Astrocyte of the spinal cord (primary cell): ENCODE measurements around the gene SLC11A1.

Source experiments
- DNase-seq: peaks from one replicate; pipeline ENCODE4 v3.0.0; 2011; ENCODE audit warnings: low read depth, low spot score
- H3K4me3 ChIP-seq: 2 replicates; pipeline ENCODE4 v1.5.1; 2011; ENCODE audit warnings: low read depth, mild to moderate bottlenecking, low read length, moderate library complexity
- CTCF ChIP-seq: IDR thresholded peaks from 2 replicates; pipeline ENCODE4 v1.5.1; 2012; ENCODE audit warnings: low read depth, mild to moderate bottlenecking, low read length, inconsistent platforms
- in situ Hi-C: cut with HindIII; loops from 2 replicates; pipeline ENCODE4 v1.10.0; 2017; ENCODE audit warnings: low sequenced_read_pairs

The SLC11A1 gene

GRCh38 chr2:218427741-218428140 lies 45.7 kb downstream of the SLC11A1 start:
- no peak for DNase-seq
- H3K4me3 ChIP-seq, result no peak overlapping the region
- no peak for TF ChIP-seq CTCF
- in situ Hi-C loops, result no loop called here

- DNase-seq, result no peak
- in situ Hi-C loops, result no loop called here
- H3K4me3 ChIP-seq, result no peak overlapping the region
- no peak for TF ChIP-seq CTCF
Observed at GRCh38 chr2:218428846-218429558, 46.9 kb downstream of the SLC11A1 start.

DNA sequence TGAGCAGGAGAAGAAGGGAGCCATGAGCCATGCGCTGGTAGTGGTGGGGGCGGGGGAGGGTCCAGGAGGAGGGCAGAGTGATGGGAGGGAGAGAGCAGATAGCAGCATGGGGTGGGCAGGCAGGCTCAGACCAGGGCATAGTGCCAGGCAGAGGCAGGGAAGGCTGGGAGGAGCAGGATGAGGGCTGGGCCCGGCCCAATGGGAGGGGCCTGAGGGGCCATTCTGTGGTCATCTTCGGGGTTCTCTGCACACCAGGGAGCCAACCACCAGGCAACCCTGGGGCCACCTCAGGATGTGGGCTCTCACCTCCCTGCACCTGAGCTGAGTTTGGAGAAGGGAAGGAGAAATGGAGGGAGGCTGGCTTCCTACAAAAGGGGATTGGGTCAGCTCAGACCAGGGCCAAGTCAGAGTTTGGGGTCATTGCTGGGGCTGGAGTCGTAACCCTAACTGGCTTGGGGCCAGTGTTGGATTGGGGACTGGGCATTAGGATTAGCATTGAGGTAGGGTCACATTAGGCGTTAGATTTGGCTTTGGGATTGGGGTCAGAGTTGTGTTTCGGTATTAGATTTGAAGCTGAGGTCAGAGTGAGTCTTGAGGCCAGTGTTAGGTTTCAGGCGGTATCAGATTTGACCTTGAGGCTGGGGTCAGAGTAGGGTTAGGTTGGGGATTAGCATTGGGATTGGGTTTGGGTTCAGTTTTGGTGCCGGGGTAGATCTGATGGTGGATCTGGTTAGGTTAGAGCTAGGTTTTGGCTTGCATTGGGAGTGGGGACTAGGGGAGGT lies 48.0 kb downstream of the SLC11A1 start:
- in situ Hi-C loops, result no loop called here

DNA sequence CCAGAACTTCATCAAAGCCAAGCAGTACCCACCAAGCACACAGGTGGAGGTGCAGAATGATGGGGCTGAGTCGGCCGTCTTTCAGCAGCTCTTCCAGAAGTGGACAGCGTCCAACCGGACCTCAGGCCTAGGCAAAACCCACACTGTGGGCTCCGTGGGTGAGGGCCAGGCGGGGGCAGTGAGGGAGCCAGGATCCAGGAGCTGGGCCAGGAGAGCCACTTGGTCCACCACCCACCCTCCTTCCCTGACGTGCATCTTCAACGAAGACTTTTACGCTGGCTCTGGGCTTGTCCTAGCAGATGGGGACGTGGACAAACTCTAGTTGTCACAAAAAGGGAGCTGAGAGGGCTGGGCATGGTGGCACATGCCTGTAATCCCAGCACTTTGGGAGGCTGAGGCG lies 48.6 kb downstream of the SLC11A1 start:
- DNase-seq, result no peak
- no peak for TF ChIP-seq CTCF
- no peak overlapping the region for H3K4me3 ChIP-seq
- in situ Hi-C loops, result no loop called here

More for the DNA sequence above, 48.0 kb downstream of the SLC11A1 start:
- no peak for DNase-seq
- H3K4me3 ChIP-seq, result no peak overlapping the region
- no peak for TF ChIP-seq CTCF

DNA sequence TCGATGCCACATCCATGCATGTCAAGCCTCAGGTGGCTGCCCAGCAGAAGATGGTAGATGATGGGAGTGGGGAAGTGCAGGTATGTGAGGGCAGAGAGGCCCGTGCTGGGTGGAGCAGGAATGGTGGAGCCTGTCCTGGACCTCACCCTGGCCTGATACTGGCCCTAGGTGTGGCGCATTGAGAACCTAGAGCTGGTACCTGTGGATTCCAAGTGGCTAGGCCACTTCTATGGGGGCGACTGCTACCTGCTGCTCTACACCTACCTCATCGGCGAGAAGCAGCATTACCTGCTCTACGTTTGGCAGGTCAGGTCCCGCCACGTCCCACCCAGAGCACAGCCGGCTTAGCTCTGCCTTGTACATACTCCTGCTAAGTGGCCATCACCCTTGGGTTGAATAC lies 49.8 kb downstream of the SLC11A1 start:
- TF ChIP-seq CTCF, result no peak
- no peak for DNase-seq
- in situ Hi-C loops, result no loop called here
- H3K4me3 ChIP-seq, result no peak overlapping the region

DNA sequence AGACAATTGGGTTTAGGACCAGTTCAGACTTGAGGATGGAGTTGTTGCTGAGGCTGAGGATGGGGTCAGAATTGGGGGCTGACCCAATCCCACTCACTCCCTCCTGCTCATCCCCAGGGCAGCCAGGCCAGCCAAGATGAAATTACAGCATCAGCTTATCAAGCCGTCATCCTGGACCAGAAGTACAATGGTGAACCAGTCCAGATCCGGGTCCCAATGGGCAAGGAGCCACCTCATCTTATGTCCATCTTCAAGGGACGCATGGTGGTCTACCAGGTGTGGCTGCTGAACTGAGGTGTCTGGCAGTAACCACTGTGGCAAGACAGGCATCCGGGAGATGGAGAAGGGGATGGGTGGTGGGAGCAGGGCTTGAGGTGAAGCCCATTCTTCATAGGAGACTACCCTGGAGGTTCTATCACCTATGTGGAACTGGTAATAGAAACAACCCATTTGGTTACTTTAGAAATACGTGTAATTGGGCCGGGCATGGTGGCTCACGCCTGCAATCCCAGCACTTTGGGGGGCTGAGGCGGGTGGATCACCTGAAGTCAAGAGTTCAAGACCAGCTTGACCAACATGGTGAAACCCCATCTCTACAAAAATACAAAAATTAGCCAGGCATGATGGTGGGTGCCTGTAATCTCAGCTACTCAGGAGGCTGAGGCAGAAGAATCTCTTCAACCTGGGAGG lies 50.7 kb downstream of the SLC11A1 start:
- in situ Hi-C loops, result no loop called here
- no peak for DNase-seq
- TF ChIP-seq CTCF, result no peak
- H3K4me3 ChIP-seq, result no peak overlapping the region
